HG02938 (cell line): ENCODE data around the gene ZNF672.
"Not testable (repeated sequence)": the region's sequence is repeated elsewhere in the genome, so short reads cannot be mapped to it uniquely, and the experiment has no call there.

Experiments
- ATAC-seq: cut with Tn5 transposase; IDR thresholded peaks from one replicate; pipeline ENCODE4 v1.9.1; 2021; ENCODE audit warnings: mild to moderate bottlenecking, moderate library complexity; ENCODE audit not compliant: unreplicated experiment

The ZNF672 gene

DNA sequence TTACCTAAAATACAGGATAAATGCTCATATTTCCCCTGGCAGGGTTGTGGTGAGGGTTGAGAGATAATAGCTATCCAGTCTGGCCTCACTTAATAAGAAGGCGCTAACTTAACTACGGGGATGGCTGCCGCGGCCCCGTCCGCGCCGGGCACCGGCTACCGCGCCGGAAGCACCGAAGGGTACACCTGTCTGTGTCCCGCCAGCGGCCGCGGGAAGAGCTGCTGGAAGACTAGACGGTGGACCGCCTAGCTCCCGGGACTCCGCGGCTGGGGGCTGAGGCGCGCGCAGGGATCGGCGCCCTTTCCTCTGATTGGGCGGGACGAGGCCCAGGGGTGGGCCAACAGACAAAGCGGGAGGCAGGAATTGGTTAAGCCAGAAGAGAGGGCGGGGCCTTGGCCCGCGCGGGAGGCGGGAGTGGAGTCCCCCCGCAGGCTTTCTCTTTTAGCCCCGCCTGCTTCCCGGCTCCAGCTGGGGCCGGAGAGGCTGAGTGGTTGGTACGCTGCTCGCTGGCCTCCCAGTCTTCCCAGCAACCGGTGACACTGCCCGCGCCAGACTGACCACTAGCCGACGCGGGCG is at the start of gene ZNF672:
Gene ZNF672 (plus strand): TSS at position 444 of the 576 bp plus-strand sequence. CDS start 9,051 bp downstream, outside the sequence.
- peak; percentile 79 for ATAC-seq

DNA sequence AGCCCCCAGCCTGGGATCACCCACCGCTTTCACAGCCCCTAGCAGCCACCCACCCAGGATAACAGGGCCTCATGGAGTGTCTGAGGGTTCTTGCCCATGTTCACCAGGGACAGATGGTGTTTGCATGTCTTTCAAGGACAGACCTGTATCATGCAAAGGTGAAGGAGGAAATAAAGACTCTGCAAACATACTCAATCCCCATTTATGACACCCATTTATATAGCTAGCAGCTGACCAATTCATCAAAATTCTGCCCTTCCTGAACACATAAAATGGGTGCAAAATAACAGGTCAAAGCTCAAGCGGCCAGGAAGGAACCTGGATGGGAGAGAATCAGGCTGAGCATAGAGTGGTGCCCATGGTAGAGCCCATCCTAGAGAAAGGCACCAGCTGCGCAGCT is 49.7 kb upstream of the ZNF672 start:
- no peak for ATAC-seq

DNA sequence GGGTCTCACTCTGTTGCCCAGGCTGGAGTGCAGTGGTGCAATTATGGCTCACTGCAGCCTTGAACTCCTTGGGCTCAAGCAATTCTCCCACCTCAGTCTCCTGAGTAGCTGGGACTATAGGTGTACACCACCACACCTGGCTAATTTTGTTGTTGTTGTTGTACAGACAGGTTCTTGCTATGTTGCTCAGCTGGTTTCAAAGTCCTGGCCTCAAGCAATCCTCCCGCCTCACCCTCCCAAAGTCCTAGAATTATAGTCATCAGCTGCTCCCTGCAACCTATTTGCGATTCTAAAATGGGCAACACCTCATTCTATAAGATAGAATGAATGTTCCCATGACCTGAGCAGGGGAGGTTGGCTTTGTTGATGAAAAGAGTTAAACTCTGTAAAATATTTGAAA is 48.7 kb upstream of the ZNF672 start:
- ATAC-seq, result not testable (repeated sequence)

DNA sequence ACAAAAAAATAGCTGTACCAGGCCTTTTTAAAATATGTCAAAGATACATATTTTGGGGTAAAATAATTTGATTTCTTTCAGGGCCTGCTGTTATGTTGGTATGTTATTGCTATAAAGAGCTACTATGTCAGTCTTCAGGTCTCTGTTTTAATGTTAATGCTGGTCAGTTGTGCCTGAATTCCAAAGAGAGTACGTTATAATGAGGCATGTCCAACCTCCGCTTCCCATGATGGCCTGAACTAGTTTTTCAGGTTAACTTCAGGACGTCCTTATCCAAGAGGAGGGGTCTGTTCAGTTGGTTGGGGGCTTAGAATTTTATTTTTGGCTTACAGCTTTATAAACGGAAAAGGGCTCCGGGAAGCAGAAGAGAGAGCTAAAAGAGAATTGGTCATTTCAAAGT is 47.6 kb upstream of the ZNF672 start:
- ATAC-seq, result no peak

DNA sequence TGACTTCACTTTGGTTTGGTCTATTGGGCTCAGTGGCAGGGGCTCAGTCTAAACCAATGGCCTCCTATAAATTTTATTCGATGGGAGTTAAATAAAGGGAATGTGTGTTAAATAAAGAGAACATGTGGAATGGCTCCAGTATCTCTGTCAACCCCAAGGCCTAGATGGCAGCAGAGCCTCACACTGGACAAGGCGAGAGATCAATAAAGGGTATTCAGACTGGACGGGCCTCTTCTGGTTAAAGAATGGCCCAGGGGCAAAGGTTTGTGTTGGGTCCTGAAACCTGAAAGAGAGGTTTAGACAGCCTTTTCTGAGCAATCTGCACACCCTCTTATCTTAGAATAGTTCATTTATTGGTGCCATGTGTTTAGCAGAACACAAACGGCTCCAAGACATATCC is 47.0 kb upstream of the ZNF672 start:
- no peak for ATAC-seq

DNA sequence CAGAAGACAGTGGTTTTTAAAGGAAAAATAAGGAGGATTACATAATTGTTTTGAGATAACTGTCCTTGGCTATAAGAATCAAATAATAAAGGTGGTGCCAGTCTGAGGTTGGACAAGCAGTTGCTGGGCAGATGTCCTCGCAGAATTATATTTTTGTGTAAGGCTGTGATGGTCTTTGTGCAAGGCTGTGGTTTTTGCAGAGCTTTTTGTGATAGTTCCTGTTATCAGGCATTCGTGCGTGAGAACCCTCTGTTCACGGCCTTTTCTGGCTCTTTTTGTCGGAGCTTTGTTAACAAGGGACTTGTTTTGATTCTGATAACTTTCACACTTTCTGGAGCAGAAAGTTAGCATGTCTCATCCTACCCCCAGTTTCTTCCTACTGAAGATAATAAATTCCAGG is 45.7 kb upstream of the ZNF672 start:
- ATAC-seq, result peak; percentile 50

DNA sequence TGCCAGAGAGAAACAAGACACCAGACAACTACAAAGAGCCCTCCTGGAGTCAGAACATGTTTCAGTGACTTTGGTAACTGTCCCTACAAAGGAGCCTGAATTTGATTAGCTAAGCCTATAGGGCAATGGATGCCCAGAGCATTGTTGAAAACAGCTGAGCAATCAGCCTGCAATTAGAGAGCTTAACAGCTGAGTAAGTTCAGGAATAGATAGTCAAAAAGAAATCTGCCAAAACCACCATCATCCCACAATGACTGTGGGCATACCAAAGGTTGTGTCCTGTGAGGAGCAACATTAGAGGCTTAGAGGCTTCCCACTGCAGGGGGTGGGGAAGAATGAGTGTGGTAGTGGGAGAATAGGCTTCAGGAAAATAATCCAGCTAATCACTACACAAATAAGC is 44.4 kb upstream of the ZNF672 start:
- ATAC-seq, result peak; percentile 88

DNA sequence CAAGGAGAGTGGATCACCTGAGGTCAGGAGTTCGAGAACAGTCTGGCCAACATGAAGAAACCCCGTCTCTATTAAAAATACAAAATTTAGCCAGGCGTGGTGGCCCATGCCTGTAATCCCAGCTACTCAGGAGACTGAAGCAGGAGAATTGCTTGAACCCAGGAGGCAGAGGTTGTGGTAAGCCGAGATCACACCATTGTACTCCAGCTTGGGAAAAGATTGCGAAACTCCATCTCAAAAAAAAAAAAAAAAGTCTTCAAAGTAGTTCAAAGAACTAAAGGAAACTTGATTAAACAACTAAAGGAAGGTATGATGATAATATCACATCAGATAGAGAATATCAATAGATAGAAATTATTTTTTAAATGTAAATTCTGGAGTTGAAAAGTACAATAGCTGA is 43.4 kb upstream of the ZNF672 start:
- not testable (repeated sequence) for ATAC-seq

DNA sequence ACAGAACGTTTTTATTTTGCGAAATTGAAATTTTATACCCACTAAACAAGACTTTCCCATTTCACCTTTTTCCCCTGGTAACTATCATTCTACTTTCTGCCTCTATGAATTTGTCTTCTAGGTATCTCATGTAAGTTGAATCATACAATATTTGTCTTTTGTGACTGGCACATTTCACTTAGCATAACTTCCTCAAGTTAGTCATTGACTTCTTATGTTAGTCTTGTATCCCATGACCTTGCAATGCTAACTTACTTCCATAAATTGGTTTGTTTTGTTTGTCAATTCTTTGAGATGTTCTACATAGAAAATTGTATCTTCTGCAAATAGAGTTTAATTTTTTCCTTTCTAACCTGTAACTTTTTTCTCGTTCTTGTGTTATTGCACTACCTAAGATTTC is 39.2 kb upstream of the ZNF672 start:
- no peak for ATAC-seq

DNA sequence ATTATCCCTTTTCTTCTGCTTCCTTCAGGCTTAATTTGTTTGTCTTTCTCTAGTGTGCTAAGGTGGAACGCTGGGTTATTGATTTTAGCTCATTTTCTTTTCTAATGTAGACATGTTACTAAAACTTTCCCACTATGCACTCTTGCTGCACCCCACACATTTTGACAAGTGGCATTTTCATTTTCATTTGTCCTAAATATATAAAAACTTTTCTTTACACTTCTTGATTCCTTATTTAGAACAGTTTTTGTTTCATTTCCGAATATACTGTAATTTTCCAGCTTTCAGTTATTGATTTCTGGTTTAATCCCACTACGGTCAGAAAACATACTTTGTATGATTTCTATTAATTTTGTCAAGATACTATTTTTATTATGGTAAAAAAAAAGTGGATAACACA is 37.6 kb upstream of the ZNF672 start:
- no peak for ATAC-seq

DNA sequence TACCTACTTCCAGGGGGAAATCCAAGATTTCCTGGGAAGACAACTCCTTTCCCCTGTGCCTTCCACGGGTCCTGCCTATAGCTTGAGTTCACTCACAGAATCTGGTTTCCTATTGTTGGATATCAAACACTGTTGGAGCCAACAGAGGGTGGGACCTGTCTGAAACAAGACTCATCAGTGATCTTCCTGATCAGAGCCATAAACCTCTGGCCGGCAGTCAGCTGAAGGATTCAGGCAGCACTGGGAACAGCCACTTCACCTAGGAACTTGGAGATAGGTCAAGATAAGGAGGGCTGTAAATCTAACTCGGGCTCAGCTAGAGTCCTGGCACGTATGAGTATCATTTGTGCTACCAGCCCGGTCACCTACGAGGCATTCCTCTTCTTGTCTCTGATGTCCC is 35.6 kb upstream of the ZNF672 start:
- no peak for ATAC-seq

DNA sequence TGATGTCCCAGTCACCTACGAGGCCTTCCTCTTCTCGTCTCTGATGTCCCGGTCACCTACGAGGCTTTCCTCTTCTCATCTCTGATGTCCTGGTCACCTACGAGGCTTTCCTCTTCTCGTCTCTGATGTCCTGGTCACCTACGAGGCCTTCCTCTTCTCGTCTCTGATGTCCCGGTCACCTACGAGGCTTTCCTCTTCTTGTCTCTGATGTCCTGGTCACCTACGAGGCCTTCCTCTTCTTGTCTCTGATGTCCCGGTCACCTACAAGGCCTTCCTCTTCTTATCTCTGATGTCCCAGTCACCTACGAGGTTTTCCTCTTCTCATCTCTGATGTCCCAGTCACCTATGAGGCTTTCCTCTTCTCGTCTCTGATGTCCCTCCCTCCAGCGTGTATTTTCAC is 34.5 kb upstream of the ZNF672 start:
- not testable (repeated sequence) for ATAC-seq

DNA sequence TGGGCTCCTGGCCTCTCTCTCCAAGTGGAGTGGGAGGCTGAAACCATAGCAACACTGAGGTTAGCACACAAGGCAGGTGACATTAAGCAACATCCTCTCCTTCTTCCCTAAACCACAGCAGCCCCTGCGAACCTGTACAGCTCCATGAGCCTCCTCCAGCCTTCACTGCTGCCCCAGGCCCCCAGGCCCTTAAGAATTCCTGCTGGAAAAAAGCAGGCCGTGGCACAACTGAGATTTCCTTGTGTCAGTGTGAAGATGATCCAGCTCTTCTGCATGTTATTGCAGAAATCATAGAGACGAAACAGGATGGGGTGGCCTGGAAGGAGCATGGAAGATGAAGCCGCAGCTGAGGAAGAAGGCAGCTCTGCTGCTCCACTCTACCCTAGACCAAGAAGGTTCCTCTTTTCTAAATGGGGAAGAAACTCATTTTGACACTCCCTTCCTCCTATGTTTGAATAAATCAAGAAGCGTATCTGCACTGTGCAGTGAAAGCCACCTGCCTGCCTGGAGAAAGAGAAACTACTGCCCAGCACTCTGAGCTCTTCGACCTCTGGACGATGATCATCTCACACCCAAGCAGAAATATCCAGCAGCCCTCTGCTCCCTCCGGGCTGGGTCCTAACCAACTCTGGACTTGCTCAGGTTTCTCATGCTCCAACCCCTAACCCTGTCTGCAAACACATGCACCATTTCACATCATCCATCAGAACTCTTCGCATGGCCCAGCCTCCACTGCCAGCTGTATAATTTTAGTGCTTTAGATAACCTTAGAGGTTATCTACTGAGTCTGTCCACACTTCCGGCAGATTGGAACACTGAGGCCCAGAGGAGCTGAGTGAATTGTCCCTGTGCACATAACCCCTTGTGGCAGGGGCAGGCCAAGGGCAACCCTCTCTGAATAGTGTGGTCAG is 33.0 kb upstream of the ZNF672 start:
- peak; percentile 87 for ATAC-seq

DNA sequence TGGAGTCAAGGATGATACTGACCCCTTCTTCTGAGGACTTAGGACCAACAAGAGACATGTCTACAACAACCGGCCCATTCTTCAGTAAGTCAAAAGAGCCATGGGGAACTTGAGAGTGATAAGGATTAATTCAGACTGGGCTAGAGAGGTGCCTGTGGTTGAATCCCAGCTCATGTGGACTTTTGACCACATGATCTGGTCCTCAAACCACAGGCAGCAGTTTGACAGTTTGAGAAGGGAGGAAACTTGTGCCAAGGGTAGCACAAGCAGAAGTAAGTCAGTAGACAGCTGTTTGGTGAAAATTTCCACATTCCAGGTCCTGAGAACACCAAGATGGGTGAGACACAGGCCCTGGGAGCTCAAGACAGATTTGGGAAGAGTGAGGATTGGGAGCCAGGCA is 32.1 kb upstream of the ZNF672 start:
- no peak for ATAC-seq

DNA sequence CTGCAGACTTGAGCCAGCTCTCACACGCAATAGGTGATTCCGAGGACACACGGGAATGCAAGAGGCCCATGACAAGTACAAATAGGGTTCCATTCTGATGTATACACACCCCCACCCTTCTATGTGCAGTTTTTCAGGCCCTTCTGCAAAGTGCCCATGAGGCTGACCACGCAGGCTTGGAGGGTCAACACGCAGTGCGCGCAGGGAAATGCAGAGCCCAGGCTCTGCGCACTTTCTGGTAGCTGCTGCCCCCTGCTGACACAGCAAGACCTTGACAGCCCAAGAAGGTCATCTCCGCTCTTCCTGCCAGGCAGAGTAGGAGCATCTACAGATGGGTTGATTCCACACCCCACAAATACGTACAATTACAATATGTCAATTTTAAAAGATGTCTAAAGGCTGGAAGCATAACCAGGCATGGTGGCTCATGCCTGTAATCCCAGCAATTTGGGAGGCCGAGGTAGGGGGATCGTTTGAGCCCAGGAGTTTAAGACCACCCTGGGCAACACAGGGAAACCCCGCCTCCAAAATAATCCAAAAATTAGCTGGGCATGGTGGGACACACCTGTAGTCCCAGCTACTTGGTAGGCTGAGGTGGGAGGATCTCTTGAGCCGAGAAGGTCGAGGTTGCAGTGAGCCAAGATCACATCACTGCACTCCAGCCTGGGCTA is 30.8 kb upstream of the ZNF672 start:
- ATAC-seq, result peak; percentile 52

DNA sequence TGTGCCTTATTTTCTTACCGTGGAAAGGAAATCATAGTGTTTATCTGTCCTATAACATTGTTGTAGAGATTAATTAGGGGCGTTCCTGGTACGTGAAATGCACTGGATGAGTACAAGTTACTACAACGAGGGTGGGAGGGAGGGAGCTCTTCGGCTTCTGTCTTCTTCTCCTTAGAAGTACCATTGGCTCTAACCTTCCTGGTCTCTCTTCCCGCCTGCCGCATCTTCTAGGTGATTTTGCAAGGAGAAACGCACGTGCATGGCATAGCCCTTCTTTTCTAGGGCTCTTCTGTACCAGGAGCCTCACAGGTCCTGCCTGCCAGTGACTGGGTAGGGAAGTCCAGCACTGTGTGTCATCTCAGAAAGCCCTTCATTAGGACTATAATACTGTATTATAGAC is 29.1 kb upstream of the ZNF672 start:
- no peak for ATAC-seq

DNA sequence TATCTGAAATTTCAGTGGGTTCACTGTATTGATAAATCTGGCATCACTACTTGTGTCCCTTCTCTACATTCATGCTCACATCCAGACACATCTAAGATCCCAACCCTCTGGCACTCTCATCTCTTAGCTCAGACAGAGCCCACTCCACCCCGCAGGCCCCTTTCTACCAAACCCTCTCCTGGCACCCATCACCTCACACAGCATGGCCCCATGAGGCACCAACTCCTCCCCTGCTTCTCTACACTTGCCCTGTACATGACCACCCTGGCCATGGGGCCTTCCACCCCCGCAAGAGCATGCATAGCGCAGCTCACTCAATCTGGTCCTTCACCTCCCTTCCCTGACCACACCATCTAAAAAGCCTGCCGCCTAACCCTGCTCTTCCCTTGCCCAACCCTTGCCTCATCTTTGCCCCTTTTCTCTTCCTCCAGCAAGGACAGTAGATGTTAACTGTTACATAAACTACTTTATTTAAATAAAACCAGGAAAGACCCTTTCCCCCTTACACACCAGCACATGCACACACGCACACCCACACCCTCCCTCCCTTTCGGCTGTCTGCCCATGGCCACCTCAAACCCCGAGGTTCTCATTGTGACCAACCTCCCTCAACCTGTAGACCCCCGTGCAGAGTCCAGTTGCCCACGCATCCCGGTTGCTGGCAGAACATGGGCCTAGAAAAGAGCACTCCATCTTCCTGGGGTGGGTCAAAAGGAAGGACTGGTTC is 27.9 kb upstream of the ZNF672 start:
- ATAC-seq, result no peak

DNA sequence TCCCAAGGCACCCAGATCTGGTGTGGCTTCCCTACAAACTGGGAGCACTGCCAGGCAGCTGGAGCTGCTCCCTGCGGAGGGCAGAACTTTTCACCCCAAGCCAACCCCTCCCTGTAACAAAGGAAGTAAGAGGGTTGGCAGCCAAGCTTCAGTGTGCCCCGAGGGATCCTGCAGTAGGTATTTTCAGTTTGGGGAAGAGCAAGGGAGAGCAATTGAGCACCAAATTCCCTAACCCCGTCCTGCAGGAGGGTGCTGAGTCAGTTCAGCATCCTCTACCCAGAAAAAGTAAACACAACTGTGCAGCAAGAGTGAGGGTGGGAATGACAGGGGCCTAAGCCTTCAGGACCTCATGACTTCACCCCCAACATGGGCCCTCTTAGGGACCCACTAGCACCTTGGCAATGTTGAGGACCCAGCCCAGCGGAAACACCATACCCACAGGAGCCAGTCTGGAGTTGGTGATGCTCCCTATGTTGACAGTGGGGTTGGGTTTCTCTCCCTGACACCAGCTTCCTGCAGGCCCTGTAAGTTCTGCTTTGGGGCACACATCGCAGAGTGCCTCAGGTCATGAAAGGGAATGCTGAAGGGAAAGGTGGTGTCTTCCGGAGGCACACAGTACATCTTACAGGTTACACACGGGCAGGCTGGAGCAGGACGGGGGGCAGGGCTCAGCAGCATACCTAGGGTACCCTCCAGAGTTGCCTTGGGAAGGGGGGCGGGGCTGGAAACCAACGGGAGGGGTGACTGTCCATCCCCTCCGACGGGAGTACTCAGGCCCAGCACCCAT is 27.1 kb upstream of the ZNF672 start:
- ATAC-seq, result no peak

DNA sequence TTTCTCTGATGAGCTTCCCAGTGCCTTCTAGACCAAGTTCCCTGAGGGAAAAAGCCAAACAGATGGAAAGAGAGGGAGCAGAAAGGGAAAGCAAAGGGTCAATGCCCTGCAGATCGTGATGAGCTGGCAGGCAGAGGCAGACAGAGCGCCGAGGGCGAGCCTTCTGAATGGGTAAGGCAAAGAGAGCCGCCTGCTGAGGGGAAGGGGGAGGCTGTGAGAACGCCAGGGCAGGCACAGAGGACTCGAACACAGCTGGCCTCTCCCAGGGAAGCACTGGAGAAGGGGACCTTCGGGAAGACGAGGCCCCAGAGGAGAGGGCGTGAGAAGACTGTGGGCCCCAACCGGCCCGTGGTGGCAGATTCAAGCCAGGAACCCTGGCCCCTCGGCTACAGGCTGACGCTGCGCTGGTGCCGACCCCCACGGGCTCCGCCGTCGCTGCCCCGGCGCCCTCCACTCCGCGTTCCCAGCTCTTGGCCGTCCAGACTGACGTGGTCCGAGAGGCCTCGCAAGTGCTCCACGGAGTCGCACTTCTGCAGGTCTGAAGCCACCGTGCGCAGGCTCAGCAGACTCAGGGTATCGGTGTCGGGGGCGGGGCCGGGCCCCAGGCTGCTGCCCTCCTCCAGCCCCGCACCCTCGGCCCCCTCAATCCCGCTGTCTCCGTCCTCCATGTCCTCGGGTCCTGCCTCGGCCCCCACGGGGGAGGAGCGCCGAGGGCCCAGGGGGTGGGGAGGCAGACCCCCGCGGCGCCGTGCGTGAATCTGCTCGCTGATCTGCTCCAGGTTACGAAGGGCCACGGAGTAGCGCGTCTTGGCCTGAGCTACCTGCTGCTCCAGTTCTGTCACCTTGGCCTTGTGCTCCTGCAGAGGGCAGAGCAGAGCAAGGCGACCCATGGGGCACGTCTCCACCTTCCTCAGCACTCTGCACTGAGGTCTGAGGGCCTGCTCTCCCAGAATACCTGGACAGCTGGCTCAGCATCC is 26.2 kb upstream of the ZNF672 start:
- no peak for ATAC-seq
